NCI-H345 treated with DMSO at 0.1 percent for 48 hours (cell line): Measurements from ENCODE around the gene TBC1D19.
"Not testable (repeated sequence)": the region's sequence is repeated elsewhere in the genome, so short reads cannot be mapped to it uniquely, and the experiment has no call there.

ENCODE experiments used
- DNase-seq: peaks from one replicate; lab custom pipeline; 2025; ENCODE audit not compliant: unreplicated experiment; lab: John Stamatoyannopoulos, UW

TBC1D19 gene, protein sequence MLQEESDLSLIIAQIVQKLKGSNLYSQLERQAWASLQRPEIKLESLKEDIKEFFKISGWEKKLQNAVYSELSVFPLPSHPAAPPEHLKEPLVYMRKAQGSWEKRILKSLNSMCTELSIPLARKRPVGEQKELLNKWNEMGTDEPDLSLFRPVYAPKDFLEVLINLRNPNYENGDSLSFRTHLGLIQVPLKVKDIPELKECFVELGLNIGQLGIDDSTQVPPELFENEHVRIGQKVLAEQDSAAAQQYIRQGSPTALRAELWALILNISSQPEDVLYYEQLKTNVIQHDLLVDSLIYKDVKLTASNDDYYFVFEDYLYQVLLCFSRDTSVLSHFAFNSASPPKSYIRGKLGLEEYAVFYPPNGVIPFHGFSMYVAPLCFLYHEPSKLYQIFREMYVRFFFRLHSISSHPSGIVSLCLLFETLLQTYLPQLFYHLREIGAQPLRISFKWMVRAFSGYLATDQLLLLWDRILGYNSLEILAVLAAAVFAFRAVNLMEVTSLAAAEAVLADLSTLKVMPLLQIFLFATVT

DNA sequence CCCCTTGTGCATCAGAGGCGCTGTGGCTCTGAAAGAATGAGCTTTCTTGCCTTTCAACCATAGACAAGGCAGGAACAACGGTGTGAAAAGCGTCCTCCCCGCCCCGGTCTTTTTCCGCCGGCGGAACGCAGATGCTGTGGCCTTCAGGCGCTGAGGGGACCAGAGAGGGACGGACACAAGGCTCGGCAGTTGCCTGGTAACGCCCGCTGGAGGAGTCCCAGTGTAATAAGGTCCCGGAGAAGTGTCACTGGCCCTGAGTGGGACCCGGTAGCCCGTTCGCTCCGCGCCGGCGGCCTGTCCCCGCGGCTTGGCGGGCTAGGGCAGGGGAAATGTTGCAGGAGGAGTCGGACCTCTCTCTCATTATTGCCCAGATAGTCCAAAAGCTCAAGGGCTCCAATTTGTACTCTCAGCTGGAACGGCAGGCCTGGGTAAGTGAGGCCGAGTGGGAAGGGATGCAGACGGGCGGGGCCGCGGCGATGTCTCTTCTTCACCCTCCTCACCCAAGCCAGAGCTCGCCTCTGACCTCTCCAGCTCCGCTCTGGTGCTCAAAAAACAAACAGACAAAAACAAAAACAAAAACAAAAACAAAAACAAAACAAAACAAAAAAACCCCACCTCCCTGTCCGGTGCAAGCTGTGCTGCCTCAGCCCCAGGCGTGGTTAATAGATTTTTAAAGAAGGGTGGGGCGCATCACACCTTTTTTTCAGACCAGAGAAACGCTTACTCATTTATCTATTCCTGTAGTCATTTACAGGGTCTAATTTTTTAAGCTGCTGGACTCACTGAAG is at the start of gene TBC1D19:
Gene TBC1D19, plus strand, starts transcription at position 220 of the 788 bp plus-strand sequence. Its CDS starts 110 bp downstream, at position 330.
- DNase-seq, result peak; percentile 77

DNA sequence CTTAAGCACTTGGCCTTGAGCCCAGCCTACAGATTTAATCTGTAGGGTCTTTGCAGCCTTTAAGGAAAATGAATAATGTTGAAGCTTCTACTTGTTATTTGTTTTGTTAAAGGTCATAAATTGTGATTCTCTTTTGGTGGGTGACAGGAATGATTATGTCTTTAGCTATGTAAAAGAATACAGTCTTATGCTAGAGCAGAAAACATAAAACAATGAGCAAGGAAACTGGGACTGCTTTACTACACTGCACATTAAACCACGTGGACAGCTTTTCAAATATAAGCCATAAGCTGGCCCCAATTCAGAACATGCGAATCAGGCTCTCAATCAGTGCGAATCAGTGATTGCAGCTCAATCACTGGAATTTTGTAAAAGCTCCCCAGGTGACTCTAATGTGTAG is 40.9 kb upstream of the TBC1D19 start:
- no peak for DNase-seq

DNA sequence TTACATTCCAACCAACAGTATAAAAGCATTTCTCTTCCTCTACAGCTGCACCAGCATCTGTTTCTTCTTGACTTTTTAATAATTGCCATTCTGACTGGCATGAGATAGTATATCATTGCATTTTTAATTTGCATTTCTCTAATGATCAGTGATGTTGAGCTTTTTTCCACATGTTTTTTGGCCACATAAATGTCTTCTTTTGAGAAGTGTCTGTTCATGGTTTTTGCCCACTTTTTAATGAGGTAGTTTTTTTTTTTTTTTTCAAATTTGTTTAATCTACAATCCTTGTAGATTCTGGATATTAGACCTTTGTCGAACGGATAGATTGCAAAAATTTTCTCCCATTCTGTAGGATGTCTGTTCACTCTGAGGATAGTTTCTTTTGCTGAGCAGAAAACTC is 39.5 kb upstream of the TBC1D19 start:
- DNase-seq, result no peak

DNA sequence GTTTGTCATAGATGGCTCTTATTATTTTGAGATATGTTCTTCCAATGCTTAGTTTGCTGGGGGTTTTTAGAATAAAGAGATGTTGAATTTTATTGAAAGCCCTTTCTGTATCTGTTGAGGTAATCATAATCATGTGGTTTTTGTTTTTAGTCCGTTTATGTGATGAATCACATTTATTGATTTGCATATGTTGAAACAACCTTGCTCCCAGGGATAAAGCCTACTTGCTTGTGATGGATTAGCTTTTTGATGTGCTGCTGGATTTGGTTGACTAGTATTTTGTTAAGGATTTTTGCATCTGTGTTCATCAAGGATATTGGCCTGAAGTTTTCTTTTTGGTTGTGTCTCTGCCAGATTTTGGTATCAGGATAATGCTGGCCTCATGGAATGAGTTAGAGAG is 35.5 kb upstream of the TBC1D19 start:
- not testable (repeated sequence) for DNase-seq

DNA sequence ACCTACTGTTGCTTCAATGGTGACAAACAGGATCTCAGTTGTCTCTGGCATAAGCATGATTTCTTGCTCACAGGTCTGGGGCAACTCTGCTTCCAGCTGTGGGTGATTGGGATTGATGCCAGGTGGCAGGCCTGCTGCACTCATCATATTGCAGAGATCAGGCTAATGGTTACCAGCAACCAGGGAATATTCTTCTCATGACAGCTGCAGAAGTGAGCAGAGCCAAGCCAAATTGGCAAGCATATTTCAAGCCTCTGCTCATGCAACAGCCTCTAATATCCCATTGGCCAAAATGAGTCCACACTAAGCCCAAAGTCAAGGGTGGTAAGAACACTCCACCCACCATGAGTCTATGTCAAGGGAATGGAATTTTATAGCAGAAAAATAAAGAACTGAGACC is 26.7 kb upstream of the TBC1D19 start:
- DNase-seq, result no peak

DNA sequence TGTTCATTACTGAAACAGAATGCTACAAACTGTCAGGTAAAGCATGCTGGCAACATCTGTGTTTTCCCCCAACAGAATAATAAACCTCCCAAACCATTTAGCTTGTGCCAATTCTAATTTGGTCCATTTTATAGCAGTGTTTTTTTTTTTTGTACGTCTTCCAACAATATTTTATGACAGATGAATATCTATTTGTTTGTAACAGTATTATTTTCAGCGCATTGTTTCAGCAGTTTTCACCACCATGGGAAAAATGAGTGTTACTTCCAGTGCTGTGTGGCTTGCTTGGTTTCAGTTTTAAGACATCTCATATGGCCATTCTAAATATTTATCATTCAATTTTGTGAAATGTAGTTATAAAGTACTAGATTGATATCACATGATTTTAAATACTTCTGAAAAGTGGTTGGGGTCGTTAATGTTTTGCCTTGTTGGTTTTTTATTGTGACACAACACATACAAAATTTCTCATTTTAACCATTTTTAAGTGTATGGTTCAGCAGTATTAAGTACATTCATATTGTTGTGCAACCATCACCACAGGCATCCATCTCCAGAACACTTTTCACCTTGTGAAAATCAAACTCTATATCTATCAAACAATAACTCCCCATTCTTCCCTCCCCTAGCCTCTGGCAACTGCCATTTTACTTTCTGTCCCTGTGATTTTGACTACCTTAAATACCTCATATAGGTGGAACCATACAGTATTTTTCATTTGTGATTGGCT is 25.6 kb upstream of the TBC1D19 start:
- no peak for DNase-seq

DNA sequence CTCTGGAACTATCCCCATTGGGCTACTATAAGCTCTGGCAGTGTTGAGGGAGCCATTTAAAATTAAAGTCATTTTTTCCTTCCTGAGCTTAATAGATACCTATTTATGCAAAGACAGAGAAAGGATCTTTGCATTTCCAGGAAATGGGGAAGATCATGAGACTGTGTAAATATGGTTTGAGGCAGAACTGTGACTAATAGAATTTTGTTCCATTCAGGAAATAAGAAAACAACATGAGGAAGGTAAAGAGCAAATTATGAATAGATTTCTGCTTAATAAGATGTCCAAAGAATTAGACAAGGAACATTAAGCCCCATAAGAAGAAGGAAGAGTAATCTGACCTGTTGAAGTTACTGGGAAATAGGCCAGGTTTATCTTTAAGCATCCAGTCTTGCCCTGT is 17.8 kb upstream of the TBC1D19 start:
- no peak for DNase-seq

DNA sequence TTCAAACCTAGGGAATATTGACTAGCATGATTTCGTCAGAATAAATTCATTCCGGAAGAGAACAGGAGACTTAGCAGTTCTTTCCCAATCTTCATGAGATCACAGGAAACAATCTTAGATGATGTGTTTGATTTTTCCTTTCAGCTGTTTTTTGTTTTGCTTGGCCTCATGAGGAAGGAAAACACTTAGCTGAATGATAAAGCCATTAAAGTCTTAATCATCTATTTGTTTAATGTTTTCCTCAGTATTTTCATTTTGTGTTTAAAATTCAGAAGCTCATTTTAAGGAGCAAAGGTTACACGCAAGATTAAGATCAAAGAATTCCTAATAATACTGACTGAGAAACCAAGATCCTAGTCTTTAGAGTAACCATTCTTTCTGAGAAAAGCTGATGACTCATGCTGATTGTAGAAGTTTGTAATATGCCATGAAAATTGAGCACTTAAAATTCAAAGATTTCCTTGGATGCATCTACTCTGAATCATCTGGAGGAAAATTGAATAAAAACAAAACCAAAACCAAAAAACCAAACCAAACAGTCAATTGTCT is 15.4 kb upstream of the TBC1D19 start:
- no peak for DNase-seq

DNA sequence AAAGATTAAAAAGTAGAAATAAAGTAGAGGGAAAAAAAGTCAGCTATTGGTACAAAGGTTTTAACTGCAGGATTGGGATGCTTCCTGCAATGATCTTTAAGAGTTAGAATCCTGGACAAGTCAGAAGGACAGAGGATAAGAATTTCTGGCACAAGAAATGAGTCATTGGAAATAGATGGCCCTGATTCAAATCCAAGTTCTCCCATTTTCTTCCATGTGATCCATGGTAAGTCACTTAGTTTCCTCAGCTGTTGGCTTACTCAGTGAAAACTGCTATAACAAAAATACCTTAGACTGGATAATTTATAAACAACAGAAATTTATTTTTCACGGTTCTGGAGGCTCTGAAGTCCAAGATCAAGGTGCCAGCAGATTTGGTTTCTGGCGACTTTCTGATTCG is 13.3 kb upstream of the TBC1D19 start:
- no peak for DNase-seq

DNA sequence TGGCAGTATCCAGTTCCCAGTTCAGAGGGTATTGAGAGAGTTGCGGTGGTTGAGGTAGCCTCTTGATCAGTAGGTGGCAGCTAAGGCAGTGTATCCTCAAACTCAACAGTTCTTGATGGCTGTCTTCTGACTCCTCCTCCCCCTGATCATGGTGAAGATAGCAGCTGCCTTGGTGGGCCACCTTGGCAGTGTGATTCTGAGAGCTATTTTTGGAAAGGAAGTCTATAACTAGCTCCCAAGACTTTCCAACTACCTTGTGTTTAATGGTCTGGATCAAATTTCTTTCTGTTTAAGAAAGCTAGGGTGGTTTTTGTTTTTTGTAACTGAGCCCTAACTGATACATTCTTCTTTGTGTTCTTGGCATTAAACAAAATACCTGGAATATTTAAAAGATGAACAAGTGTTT is 10.5 kb upstream of the TBC1D19 start:
- DNase-seq, result no peak

DNA sequence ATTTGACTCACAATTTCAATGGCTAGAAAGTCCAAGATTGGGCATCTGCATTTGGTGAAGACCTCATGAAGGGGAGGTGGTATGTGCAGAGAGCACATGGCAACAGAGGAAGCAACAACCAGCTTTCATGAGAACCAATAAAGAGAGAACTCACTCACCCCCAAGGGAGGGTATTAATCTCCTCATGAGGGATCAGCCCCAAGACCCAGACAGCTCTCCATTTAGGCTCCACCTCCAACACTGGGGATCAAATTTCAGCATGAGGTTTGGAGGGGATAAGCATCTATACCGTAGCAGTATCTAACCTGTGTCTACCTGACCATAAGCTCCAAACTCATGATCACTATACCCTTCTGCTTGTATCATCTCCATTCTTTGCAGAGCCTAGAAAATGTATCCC is 9.3 kb upstream of the TBC1D19 start:
- DNase-seq, result no peak

DNA sequence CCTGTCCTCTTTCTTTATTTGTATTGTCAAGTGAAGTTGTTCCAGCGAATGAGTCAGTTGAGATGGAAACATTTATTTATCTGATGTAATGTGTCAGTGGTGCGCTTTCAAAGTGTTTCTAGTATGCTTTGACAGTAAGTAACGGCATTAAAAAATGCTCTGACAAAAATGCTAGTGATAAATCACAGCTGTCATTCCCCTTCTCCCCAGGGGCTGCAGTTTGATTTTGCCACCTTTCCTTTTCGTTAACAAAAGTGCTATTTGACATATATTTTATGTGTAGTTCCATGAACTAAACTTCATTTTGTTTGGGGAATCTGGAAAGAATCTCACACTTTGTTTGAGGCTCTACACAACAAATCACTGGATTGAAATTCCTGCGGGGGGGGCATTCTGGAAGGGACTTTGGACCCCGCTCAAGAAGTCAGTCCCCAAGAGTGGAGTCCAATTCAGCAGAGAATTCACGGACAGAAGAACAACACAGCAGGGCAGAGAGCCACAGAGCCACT is 7.6 kb upstream of the TBC1D19 start:
- no peak for DNase-seq

DNA sequence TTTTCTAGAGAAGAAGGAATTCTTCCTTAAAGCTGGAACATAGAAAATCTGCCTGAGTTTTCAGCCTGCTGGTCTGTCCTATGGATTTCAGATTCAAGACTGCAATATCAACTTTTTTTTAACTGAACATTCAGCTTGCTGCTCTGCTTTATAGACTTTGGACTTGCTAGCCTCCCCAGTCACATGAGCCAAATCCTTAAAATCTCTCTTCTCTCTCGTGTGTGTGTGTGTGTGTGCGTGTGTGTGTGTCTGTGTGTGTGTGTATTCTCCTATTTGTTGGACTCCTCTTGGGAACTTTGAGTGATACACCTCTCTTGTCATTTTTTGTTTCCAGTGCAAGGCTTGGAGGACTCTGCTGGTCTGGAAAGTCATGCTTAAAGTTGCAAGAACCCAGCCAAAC is 6.8 kb upstream of the TBC1D19 start:
- DNase-seq, result no peak

DNA sequence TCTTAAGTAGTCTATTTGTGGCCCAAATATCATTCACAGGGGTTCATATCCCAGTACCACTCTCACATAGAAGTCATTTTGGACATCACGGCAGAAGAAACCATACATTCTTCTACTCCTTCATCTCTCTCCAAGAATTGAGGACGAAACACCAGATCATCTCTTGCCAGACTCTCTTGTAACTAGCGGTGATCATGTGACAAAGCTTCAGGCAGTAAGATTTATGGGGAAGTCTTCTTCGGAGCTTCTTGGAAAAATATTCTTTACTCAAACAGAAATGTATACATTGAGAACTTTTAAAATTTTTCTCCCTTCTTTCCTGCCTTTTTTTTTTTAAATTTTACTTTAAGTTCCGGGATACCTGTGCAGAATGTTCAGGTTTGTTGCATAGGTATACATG is 4.7 kb upstream of the TBC1D19 start:
- DNase-seq, result no peak

DNA sequence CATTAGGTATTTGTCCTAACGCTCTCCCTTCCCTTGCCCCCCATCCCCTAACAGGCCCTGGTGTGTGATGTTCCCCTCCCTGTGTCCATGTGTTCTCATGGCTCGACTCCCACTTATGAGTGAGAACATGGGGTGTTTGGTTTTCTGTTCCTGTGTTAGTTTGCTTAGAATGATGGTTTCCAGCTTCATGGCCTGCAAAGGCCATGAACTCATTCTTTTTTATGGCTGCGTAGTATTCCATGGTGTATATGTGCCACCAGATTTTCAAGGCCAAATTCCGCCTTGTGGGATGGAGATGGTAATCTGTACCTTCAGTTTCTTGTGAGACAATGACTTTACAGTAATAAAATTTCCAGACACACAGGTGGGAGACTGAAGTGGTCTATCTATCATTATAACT is 2.5 kb upstream of the TBC1D19 start:
- DNase-seq, result not testable (repeated sequence)

DNA sequence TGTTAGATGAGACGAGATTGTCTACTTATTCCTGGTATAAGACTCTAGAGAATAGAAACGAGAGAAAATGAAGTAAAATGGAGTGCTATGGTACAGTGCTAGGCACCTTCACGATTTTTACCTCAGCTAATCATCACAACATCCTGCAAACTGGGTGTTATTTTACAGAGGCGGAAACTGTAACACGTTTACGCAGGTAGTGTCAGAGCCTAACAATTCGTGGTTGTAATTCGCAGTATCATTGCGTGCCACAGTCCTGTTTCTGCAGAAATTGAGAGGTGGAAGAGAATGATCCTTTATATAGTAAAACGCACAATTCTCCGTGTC is 383 bp upstream of the TBC1D19 start:
- DNase-seq, result peak; percentile 77

DNA sequence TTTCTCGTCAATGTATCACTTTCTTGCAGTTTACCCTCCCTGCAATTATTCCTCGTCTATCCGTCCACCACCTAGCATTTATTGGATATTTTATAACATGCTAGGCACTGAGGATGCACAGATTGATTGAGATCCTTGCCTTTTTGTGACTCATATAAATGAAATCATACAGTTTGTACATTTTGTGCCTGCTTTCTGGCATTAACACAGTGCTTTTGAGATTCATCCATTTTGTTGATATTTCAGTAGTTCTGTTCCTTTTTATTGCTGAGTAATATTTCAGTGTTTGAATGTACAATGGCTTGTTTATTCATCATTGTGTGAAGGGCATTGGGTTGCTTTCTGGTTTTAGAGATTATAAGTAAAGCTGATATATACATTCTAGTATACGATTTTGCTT is 841 bp downstream of the TBC1D19 start:
- DNase-seq, result no peak

DNA sequence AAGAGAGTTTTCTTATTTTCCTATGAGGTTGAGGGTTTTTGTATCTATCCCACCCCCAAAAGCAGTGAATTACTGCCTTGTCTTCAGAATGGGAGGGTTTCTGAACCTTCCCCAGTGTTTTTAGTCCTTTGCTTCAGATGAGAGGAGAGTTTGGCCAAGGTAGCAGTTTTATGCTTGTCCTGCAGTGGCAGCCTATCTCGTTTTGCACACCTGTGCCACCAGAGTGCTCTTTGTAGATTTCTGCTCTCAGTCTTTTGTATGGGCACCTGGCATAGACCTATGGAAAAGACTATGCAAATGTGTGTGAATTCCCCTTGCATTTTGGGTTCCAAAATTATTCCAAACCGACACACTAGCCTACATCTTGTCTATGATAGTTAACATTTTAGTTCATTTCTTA is 5.8 kb downstream of the TBC1D19 start:
- DNase-seq, result no peak

DNA sequence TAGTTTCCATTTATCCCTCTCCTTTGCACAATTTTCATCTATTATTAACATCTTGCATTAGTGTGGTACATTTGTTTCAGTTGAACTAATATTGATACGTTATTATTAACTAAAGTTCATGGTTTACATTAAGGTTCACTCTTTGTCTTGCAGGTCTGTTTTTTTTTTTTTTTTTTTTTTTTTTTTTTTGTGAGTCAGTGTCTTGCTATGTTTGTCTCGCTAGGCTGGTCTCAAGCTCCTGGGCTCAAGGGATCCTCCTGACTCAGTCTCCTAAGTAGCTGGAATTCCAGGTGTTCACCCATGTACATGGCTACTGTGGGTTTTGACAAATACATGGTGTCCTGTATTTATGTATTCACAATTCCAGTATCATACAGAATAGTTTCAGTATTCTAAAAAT is 6.8 kb downstream of the TBC1D19 start:
- DNase-seq, result no peak

DNA sequence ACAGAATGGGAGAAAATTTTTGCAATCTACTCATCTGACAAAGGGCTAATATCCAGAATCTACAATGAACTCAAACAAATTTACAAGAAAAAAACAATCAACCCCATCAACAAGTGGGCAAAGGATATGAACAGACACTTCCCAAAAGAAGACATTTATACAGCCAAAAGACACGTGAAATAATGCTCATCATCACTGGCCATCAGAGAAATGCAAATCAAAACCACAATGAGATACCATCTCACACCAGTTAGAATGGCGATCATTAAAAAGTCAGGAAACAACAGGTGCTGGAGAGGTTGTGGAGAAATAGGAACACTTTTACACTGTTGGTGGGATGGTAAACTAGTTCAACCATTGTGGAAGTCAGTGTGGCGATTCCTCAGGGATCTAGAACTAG is 9.7 kb downstream of the TBC1D19 start:
- not testable (repeated sequence) for DNase-seq

DNA sequence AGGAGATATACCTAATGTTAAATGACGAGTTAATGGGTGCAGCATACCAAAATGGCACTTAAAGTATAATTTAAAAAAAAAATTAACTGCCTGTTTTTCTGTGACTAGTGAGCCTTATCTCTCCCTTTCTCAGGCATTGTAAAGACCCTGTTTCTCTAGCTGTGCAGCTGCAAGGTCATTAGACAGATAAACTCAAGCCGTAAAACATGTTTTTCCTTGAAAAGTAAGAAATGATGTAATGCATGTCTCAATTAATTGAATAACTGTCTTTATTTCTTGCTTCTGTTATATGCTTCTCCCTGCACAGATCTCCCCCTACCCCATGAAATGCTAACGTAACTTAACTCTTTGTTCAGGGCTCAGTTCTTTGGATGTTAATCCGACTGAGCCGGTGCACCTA is 10.5 kb downstream of the TBC1D19 start:
- no peak for DNase-seq
